ENCODE measurements around the gene DAAM1. TPM values are rescaled to one million over a fixed set of nuclear protein-coding genes. Genes with fewer than 3 reads are reported as not detected.

DAAM1 gene
- total RNA-seq, 1 donor from 2014 or later: 36.5 TPM

DNA sequence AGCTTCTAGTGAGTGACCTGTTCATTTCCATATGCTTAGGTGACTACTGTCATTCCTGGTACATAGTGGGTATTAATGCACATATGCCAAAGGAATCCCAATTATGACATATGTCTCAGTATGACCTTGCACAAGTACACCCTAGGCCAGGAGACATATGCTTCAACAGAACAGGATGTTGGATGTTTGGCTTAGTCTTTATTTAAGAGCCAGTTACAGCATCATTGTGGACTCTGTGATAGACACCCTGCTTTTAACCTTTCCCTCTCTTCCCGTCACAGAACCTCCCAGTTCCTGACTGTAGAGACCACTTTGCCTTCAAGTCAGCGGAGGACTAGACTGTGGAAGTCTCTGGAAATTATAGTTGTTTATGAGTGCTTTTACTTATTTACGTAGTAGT is 72.9 kb downstream of the DAAM1 start:
- Histone ChIP-seq H3K9me3 (ENCODE audit: control insufficient read depth in 3 of 3, low read length in 3 of 3) (no peaks in the 10 kb centered on the region), H3K4me1 (ENCODE audit: control insufficient read depth in 3 of 3, insufficient read depth in 3 of 3, low read length in 3 of 3) (no peaks in the 10 kb centered on the region), H3K4me3 (ENCODE audit: low read length in 3 of 3) (no peak overlapping the region), H3K27ac (ENCODE audit: low read depth, low read length) (no peak overlapping the region), H3K36me3 (ENCODE audit: control insufficient read depth in 3 of 3, insufficient read depth in 3 of 3, low read length in 3 of 3) (peaks cover 3 to 14% (median 3%) of the 10 kb centered on the region in 3 donors), H3K27me3 (ENCODE audit: control insufficient read depth in 3 of 3, insufficient read depth in 3 of 3, low read length in 3 of 3) (no peaks in the 10 kb centered on the region), H3K9ac (ENCODE audit: low read depth in 1 of 3, low read length in 3 of 3) (no peak overlapping the region)

DNA sequence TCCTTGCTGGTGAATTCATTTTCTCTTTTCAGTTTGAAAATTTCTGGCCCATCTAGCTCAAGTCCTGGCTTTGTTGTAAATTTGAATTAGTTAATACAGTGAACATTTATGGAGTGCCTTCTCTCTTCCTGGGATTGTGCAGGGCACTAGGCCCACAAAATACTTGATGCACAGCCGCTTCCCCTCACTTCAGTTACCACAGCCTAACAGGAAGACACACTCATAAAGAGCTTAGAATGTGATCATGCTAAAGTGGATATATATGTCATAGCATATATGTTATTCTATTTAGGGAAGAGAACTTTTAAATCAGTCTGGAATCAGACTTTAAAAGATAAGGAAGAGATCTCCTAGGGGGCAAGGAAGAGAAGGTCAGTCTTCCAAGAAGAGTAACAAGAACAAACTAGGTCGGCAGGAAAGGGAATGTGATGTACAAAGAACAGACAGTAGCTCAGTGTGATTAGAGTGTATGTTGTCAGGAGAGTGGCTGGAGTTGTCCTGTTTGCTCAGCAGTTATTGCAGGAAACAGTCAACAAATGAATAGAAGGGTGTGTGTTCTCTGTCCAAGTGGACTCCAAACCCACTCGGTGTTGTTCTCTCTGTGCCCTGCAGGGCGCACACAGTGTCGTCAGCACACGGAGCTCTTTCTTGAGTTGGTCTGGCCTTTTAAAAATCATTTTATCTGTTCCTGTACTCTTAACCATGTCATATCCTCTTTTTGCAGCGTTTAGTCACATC is 74.4 kb downstream of the DAAM1 start:
- Histone ChIP-seq H3K27me3 (ENCODE audit: control insufficient read depth in 3 of 3, insufficient read depth in 3 of 3, low read length in 3 of 3) (no peaks in the 10 kb centered on the region), H3K9me3 (ENCODE audit: control insufficient read depth in 3 of 3, low read length in 3 of 3) (no peaks in the 10 kb centered on the region), H3K4me1 (ENCODE audit: control insufficient read depth in 3 of 3, insufficient read depth in 3 of 3, low read length in 3 of 3) (no peaks in the 10 kb centered on the region), H3K4me3 (ENCODE audit: low read length in 3 of 3) (no peak overlapping the region), H3K9ac (ENCODE audit: low read depth in 1 of 3, low read length in 3 of 3) (no peak overlapping the region), H3K27ac (ENCODE audit: low read depth, low read length) (no peak overlapping the region), H3K36me3 (ENCODE audit: control insufficient read depth in 3 of 3, insufficient read depth in 3 of 3, low read length in 3 of 3) (peaks cover 3 to 17% (median 6%) of the 10 kb centered on the region in 3 donors)

DNA sequence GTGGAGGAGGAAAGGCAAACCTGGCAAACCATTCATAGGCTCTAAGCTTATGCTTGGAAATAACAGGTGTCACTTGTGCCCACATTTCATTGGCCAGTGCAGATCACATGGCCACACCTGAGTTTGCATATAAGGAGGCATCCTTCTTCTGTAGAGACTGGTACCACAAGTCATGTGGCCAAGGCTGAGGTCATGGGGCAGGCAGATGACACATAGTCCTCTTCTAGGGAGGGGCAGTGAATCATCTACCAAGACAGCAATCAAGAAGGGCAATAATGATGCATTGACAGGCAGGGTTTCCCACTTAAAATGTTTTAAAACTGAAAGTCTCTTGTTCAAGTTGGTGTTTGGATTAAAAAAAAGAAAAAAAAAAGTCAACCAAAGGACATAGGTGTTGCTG is 77.3 kb downstream of the DAAM1 start:
- Histone ChIP-seq H3K4me3 (ENCODE audit: low read length in 3 of 3) (no peak overlapping the region), H3K36me3 (ENCODE audit: control insufficient read depth in 3 of 3, insufficient read depth in 3 of 3, low read length in 3 of 3) (peaks cover 3 to 17% (median 6%) of the 10 kb centered on the region in 3 donors), H3K27me3 (ENCODE audit: control insufficient read depth in 3 of 3, insufficient read depth in 3 of 3, low read length in 3 of 3) (no peaks in the 10 kb centered on the region), H3K9ac (ENCODE audit: low read depth in 1 of 3, low read length in 3 of 3) (no peak overlapping the region), H3K4me1 (ENCODE audit: control insufficient read depth in 3 of 3, insufficient read depth in 3 of 3, low read length in 3 of 3) (no peaks in the 10 kb centered on the region), H3K9me3 (ENCODE audit: control insufficient read depth in 3 of 3, low read length in 3 of 3) (no peaks in the 10 kb centered on the region), H3K27ac (ENCODE audit: low read depth, low read length) (no peak overlapping the region)

DNA sequence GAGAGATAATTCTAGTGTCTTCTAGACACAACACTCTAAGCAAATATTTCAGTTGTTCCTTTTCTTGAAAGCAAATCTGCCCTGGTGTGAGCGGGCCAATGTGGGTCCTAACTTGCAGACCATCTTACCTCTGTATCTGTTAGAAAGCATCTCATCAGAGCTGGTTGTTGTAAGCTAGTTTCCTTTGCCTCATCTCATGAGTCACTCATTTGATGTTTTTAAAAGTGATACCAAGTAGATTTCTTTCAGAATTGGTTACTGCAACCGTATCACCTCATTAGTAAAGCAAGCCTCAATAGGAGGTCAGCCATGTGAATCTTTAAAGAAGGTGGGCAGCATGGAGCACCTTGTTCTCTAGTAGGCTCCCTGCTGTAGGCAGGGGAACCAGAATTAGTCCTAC is 78.6 kb downstream of the DAAM1 start:
- no peaks in the 10 kb centered on the region for H3K27me3 ChIP-seq (ENCODE audit: control insufficient read depth in 3 of 3, insufficient read depth in 3 of 3, low read length in 3 of 3)
- H3K27ac ChIP-seq (ENCODE audit: low read depth, low read length): no peak overlapping the region
- no peaks in the 10 kb centered on the region for H3K9me3 ChIP-seq (ENCODE audit: control insufficient read depth in 3 of 3, low read length in 3 of 3)
- H3K9ac ChIP-seq (ENCODE audit: low read depth in 1 of 3, low read length in 3 of 3): no peak overlapping the region
- H3K4me1 ChIP-seq (ENCODE audit: control insufficient read depth in 3 of 3, insufficient read depth in 3 of 3, low read length in 3 of 3): no peaks in the 10 kb centered on the region
- no peak overlapping the region for H3K4me3 ChIP-seq (ENCODE audit: low read length in 3 of 3)
- peaks cover 3 to 17% (median 6%) of the 10 kb centered on the region in 3 donors for H3K36me3 ChIP-seq (ENCODE audit: control insufficient read depth in 3 of 3, insufficient read depth in 3 of 3, low read length in 3 of 3)

DNA sequence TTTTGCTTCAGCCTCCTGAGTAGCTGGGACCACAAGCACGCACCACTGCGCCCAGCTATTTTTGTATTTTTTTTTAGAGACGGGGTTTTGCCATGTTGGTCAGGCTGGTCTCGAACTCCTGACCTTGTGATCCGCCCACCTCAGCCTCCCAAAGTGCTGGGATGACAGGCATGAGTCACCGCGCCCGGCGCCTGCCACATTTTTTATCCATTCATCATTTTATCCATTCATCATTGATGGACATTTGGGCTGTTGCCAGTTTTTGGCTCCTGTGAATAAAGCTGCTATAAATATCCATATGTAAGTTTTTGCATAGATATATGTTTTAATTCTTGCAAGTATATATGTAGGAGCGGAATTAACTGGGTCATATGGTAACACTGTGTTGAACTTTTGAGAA is 79.5 kb downstream of the DAAM1 start:
- Histone ChIP-seq H3K27ac (ENCODE audit: low read depth, low read length) (no peak overlapping the region), H3K27me3 (ENCODE audit: control insufficient read depth in 3 of 3, insufficient read depth in 3 of 3, low read length in 3 of 3) (no peaks in the 10 kb centered on the region), H3K9me3 (ENCODE audit: control insufficient read depth in 3 of 3, low read length in 3 of 3) (no peaks in the 10 kb centered on the region), H3K4me1 (ENCODE audit: control insufficient read depth in 3 of 3, insufficient read depth in 3 of 3, low read length in 3 of 3) (no peaks in the 10 kb centered on the region), H3K4me3 (ENCODE audit: low read length in 3 of 3) (no peak overlapping the region), H3K36me3 (ENCODE audit: control insufficient read depth in 3 of 3, insufficient read depth in 3 of 3, low read length in 3 of 3) (peaks cover 3 to 17% (median 6%) of the 10 kb centered on the region in 3 donors), H3K9ac (ENCODE audit: low read depth in 1 of 3, low read length in 3 of 3) (no peak overlapping the region)

DNA sequence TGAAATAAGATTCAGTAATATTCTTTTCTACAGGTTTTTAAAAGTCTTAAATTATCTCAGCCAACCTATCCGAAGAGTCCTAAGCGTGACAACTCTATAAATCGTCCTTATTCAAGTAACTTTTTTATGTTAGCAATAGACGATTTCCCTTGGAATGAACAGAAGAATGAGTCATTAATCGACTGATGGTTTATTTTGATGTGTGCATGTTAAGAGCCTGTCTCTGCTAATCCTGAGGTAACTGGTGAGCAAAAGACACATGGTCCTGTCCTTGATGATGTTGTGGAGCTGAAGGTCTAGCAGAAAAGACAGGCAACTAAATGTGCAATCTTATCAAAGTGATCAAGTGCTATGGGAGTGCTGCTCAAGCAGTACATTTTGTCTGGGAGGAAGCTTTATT is 80.4 kb downstream of the DAAM1 start:
- no peak overlapping the region for H3K4me3 ChIP-seq (ENCODE audit: low read length in 3 of 3)
- no peak overlapping the region for H3K27ac ChIP-seq (ENCODE audit: low read depth, low read length)
- H3K27me3 ChIP-seq (ENCODE audit: control insufficient read depth in 3 of 3, insufficient read depth in 3 of 3, low read length in 3 of 3): no peaks in the 10 kb centered on the region
- H3K4me1 ChIP-seq (ENCODE audit: control insufficient read depth in 3 of 3, insufficient read depth in 3 of 3, low read length in 3 of 3): no peaks in the 10 kb centered on the region
- no peaks in the 10 kb centered on the region for H3K9me3 ChIP-seq (ENCODE audit: control insufficient read depth in 3 of 3, low read length in 3 of 3)
- H3K36me3 ChIP-seq (ENCODE audit: control insufficient read depth in 3 of 3, insufficient read depth in 3 of 3, low read length in 3 of 3): peaks cover 3 to 12% (median 6%) of the 10 kb centered on the region in 3 donors
- H3K9ac ChIP-seq (ENCODE audit: low read depth in 1 of 3, low read length in 3 of 3): no peak overlapping the region

DNA sequence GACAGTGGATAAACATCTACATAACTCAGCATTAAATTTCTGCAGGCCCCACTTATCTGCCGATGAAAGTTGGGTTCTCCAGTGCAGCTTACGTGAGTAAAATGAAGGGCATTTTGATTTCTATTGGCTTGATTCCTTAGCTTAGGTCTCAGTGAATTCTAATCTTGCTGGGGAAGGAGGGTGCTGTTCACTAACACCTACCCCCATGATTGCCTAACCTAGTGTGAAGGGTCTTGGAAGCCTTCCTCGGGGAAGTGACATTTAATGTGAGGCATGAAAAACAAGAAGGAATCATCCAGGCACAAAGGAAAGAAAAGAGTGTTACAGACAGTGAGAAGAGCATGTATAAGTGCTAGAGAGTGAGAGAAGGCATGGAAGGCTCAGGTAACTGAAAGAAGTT is 81.0 kb downstream of the DAAM1 start:
- Histone ChIP-seq H3K4me3 (ENCODE audit: low read length in 3 of 3) (no peak overlapping the region), H3K27ac (ENCODE audit: low read depth, low read length) (no peak overlapping the region), H3K9ac (ENCODE audit: low read depth in 1 of 3, low read length in 3 of 3) (no peak overlapping the region), H3K9me3 (ENCODE audit: control insufficient read depth in 3 of 3, low read length in 3 of 3) (no peaks in the 10 kb centered on the region), H3K36me3 (ENCODE audit: control insufficient read depth in 3 of 3, insufficient read depth in 3 of 3, low read length in 3 of 3) (peaks cover 3 to 12% (median 6%) of the 10 kb centered on the region in 3 donors), H3K4me1 (ENCODE audit: control insufficient read depth in 3 of 3, insufficient read depth in 3 of 3, low read length in 3 of 3) (peaks cover 0 to 2% (median 0%) of the 10 kb centered on the region in 3 donors), H3K27me3 (ENCODE audit: control insufficient read depth in 3 of 3, insufficient read depth in 3 of 3, low read length in 3 of 3) (no peaks in the 10 kb centered on the region)

DNA sequence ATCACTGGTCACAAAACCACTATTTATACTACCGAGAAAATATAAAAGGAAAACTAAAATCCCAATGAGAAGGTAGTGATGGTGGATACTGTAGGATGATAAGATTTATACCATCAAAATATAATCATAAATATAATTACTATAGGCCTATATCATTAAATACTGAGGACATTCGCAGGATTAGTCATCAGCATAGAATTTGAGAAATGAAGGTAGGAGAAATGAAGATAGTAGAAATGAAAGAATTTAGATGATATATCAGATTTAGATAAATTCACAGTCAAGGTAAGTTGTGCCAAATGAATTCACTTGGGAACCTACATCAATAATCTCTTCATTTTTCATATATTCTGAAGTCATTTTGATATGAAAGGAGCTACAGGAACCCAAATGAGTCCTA is 82.8 kb downstream of the DAAM1 start:
- no peaks in the 10 kb centered on the region for H3K9me3 ChIP-seq (ENCODE audit: control insufficient read depth in 3 of 3, low read length in 3 of 3)
- peaks cover 4 to 10% (median 5%) of the 10 kb centered on the region in 3 donors for H3K4me1 ChIP-seq (ENCODE audit: control insufficient read depth in 3 of 3, insufficient read depth in 3 of 3, low read length in 3 of 3)
- no peak overlapping the region for H3K9ac ChIP-seq (ENCODE audit: low read depth in 1 of 3, low read length in 3 of 3)
- H3K4me3 ChIP-seq (ENCODE audit: low read length in 3 of 3): no peak overlapping the region
- peaks cover 0 to 4% (median 2%) of the 10 kb centered on the region in 3 donors for H3K36me3 ChIP-seq (ENCODE audit: control insufficient read depth in 3 of 3, insufficient read depth in 3 of 3, low read length in 3 of 3)
- no peaks in the 10 kb centered on the region for H3K27me3 ChIP-seq (ENCODE audit: control insufficient read depth in 3 of 3, insufficient read depth in 3 of 3, low read length in 3 of 3)
- no peak overlapping the region for H3K27ac ChIP-seq (ENCODE audit: low read depth, low read length)

DNA sequence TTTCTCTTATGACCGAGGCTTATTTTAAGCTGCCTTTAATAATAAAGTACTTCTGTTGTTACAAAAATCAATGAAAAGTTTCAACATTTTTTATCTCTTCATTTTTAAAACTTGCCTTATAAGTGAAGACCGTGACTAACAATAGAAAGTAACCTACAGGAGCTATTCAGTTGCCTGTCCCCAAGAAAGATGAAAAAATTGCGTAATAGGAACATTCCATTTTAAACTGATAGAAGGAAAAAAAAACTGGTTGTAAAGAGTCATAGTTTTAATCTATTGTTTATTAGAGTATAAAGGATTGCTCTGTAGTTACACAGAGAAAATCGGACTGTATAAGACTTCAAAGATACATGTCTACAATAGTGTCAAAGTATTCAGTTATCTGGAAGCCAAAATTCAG is 83.3 kb downstream of the DAAM1 start:
- Histone ChIP-seq H3K27me3 (ENCODE audit: control insufficient read depth in 3 of 3, insufficient read depth in 3 of 3, low read length in 3 of 3) (no peaks in the 10 kb centered on the region), H3K27ac (ENCODE audit: low read depth, low read length) (no peak overlapping the region), H3K4me1 (ENCODE audit: control insufficient read depth in 3 of 3, insufficient read depth in 3 of 3, low read length in 3 of 3) (peaks cover 4 to 10% (median 5%) of the 10 kb centered on the region in 3 donors)

DNA sequence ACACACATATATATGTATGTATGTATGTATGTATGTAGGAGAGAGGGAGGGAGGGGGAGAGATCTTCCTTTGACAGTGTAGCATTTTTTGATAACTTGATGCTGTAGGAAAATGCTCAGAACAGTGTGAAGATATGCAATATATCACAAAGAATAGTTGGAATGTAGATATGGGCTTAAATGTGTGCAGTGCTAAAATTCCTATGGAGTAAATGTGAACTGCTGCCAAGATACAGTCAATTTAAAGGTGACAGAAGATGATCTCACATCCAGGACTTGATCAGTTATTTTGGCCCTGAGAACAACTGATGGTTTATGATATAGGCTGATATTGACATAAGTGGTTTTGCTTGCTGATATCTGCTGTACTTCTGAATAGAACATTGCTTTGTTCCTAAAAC is 84.2 kb downstream of the DAAM1 start:
- no peaks in the 10 kb centered on the region for H3K9me3 ChIP-seq (ENCODE audit: control insufficient read depth in 3 of 3, low read length in 3 of 3)
- H3K9ac ChIP-seq (ENCODE audit: low read depth in 1 of 3, low read length in 3 of 3): no peak overlapping the region
- peaks cover 4 to 10% (median 5%) of the 10 kb centered on the region in 3 donors for H3K4me1 ChIP-seq (ENCODE audit: control insufficient read depth in 3 of 3, insufficient read depth in 3 of 3, low read length in 3 of 3)
- H3K27ac ChIP-seq (ENCODE audit: low read depth, low read length): no peak overlapping the region
- no peaks in the 10 kb centered on the region for H3K27me3 ChIP-seq (ENCODE audit: control insufficient read depth in 3 of 3, insufficient read depth in 3 of 3, low read length in 3 of 3)
- H3K36me3 ChIP-seq (ENCODE audit: control insufficient read depth in 3 of 3, insufficient read depth in 3 of 3, low read length in 3 of 3): no peaks in the 10 kb centered on the region
- H3K4me3 ChIP-seq (ENCODE audit: low read length in 3 of 3): no peak overlapping the region

More for the DNA sequence above, 83.3 kb downstream of the DAAM1 start:
- Histone ChIP-seq H3K4me3 (ENCODE audit: low read length in 3 of 3) (no peak overlapping the region), H3K9ac (ENCODE audit: low read depth in 1 of 3, low read length in 3 of 3) (no peak overlapping the region), H3K9me3 (ENCODE audit: control insufficient read depth in 3 of 3, low read length in 3 of 3) (no peaks in the 10 kb centered on the region), H3K36me3 (ENCODE audit: control insufficient read depth in 3 of 3, insufficient read depth in 3 of 3, low read length in 3 of 3) (peaks cover 0 to under 1% (median 0%) of the 10 kb centered on the region in 3 donors)
